K562 (cell line): Measurements from ENCODE around the gene RALGPS1. TPM values are rescaled to one million over a fixed set of nuclear protein-coding genes. Genes with fewer than 3 reads are reported as not detected.

ENCODE experiments used
- ATAC-seq: fragments of 200-7000 bp; cut with Tn5 transposase; 3 replicates; pipeline ENCODE4 v1.9.1; 2020; ENCODE audit warnings: moderate library complexity
- BruUV-seq: library from RNA; stranded (reverse); fragments of 400-500 nt; replicated peaks from 2 replicates; lab custom pipeline; 2021; lab: Mats Ljungman, UMichigan
- CTCF ChIA-PET: fragments of 300-600 bp; formaldehyde crosslinking; extraction: SDS; loops from one replicate; lab custom pipeline; 2021; ENCODE audit warnings: low intra/inter-chr PET ratio; lab: Yijun Ruan, JAX
- POLR2A ChIA-PET: fragments of 300-600, 350-650 bp; sonication (Branson Sonifier 250); formaldehyde crosslinking; extraction: SDS; loops from one replicate; lab custom pipeline; 2021; ENCODE audit warnings: antibody characterized with exemption, inconsistent platforms; lab: Yijun Ruan, JAX
- DNase-seq, 4 experiments: peaks; one replicate each; pipeline versions ENCODE4 v3.0.0 to v3.0.0-alpha.2; 2011 to 2018; ENCODE audit warnings: low spot score in 3 of 4, mixed read lengths in 3 of 4; ENCODE audit errors: extremely low read depth in 1 of 4
- FAIRE-seq: peaks from 2 replicates; lab custom pipeline; 2011; peaks lifted over from hg19 to GRCh38; lab: Jason Lieb, UNC
- H2AFZ ChIP-seq: 2 replicates; pipeline ENCODE4 v1.6.0; 2011; ENCODE audit warnings: low read depth, low read length, control low read depth, inconsistent platforms
- H3K27ac ChIP-seq: fragments of 200-600 bp; 3 replicates; pipeline ENCODE4 v1.8.0; 2011; ENCODE audit warnings: low read depth, mild to moderate bottlenecking, control low read depth, inconsistent platforms, low read length, moderate library complexity, mixed read lengths; ENCODE audit errors: extremely low read depth
- H3K27me3 ChIP-seq, 2 experiments: fragments of 300-600 bp in 1 of 2; 2 replicates in 1 of 2; 3 replicates in 1 of 2; pipeline versions ENCODE4 v1.6.0 to v1.8.0; 2011; ENCODE audit warnings: inconsistent platforms in 2 of 2, low read length in 2 of 2, mild to moderate bottlenecking in 1 of 2, mixed read lengths in 1 of 2, moderate library complexity in 1 of 2; ENCODE audit not compliant: control insufficient read depth in 2 of 2, insufficient read depth in 2 of 2
- H3K36me3 ChIP-seq: fragments of 300-600 bp; 3 replicates; pipeline ENCODE4 v1.8.0; 2011; ENCODE audit warnings: mild to moderate bottlenecking, low read length, inconsistent platforms; ENCODE audit not compliant: control insufficient read depth, insufficient read depth
- H3K4me1 ChIP-seq, 2 experiments: fragments of 200-600 bp in 1 of 2; replicated peaks in 1 of 2; 2 replicates in 1 of 2; 3 replicates in 1 of 2; pipeline versions ENCODE4 v1.5.1 to v1.8.0; 2011; ENCODE audit warnings: inconsistent platforms in 2 of 2, low read length in 2 of 2, mild to moderate bottlenecking in 1 of 2, mixed read lengths in 1 of 2, moderate library complexity in 1 of 2; ENCODE audit not compliant: control insufficient read depth in 2 of 2, insufficient read depth in 2 of 2
- H3K4me2 ChIP-seq: 2 replicates; pipeline ENCODE4 v1.6.1; 2011; ENCODE audit warnings: low read length, control low read depth, inconsistent platforms, mixed read lengths; ENCODE audit not compliant: insufficient read depth
- H3K4me3 ChIP-seq: fragments of 200-600 bp; sonication (generic), shearing (Covaris generic); 2 replicates; pipeline ENCODE4 v1.5.1; 2016; ENCODE audit warnings: control low read depth, inconsistent platforms
- H3K79me2 ChIP-seq: fragments of 200-600 bp; 3 replicates; pipeline ENCODE4 v1.8.0; 2011; ENCODE audit warnings: low read length, inconsistent platforms; ENCODE audit not compliant: control insufficient read depth, insufficient read depth
- H3K9ac ChIP-seq, 2 experiments: 2 replicates each; pipeline versions ENCODE4 v1.6.0 to v1.6.1; 2011; ENCODE audit warnings: low read depth in 2 of 2, low read length in 2 of 2, control low read depth in 1 of 2, inconsistent platforms in 1 of 2, mild to moderate bottlenecking in 1 of 2, mixed read lengths in 1 of 2; ENCODE audit not compliant: insufficient read depth in 1 of 2
- H3K9me1 ChIP-seq: one replicate; pipeline ENCODE4 v1.6.0; 2011; ENCODE audit warnings: inconsistent platforms, mild to moderate bottlenecking, low read length, moderate library complexity; ENCODE audit not compliant: control insufficient read depth, insufficient read depth
- H3K9me3 ChIP-seq: replicated peaks from 2 replicates; pipeline ENCODE4 v1.5.1; 2011; ENCODE audit warnings: low read depth, low read length, inconsistent platforms; ENCODE audit not compliant: control insufficient read depth, insufficient read depth
- H4K20me1 ChIP-seq: replicated peaks from 2 replicates; pipeline ENCODE4 v1.6.1; 2011; ENCODE audit warnings: low read length, inconsistent platforms, mixed read lengths; ENCODE audit not compliant: control insufficient read depth, insufficient read depth
- ADNP ChIP-seq: fragments of 200-800 bp; sonication (Bioruptor generic); IDR thresholded peaks from 2 replicates; pipeline ENCODE4 v1.6.1; 2016; ENCODE audit warnings: missing genetic modification characterization, missing compliant biosample characterization
- FOSL1 ChIP-seq: fragments of 200-800 bp; sonication (Bioruptor generic); conservative IDR thresholded peaks from 2 replicates; pipeline ENCODE4 v1.6.1; 2016; ENCODE audit warnings: missing genetic modification characterization, missing compliant biosample characterization
- GATA2 ChIP-seq: sonication (generic); formaldehyde crosslinking; IDR thresholded peaks from 2 replicates; pipeline ENCODE4 v1.4.0; 2020; ENCODE audit warnings: mild to moderate bottlenecking, missing genetic modification reagents
- HINFP ChIP-seq: fragments of 450-650 bp; conservative IDR thresholded peaks from 2 replicates; pipeline ENCODE4 v1.6.1; 2016; ENCODE audit warnings: missing genetic modification characterization, low read depth, mild to moderate bottlenecking, control low read depth, missing compliant biosample characterization
- KLF13 ChIP-seq: fragments of 450-650 bp; IDR thresholded peaks from 2 replicates; pipeline ENCODE4 v1.6.1; 2016; ENCODE audit warnings: missing genetic modification characterization, low read depth, mild to moderate bottlenecking, missing compliant biosample characterization, moderate library complexity, borderline replicate concordance
- MCM2 ChIP-seq: fragments of 450-650 bp; IDR thresholded peaks from 2 replicates; pipeline ENCODE4 v1.6.1; 2017; ENCODE audit warnings: low read depth, mild to moderate bottlenecking
- NELFE ChIP-seq: IDR thresholded peaks from 2 replicates; pipeline ENCODE4 v1.6.1; 2011; ENCODE audit warnings: mild to moderate bottlenecking; ENCODE audit not compliant: insufficient read depth, insufficient read length
- NR2C2 ChIP-seq, 2 experiments: fragments of 200-800 bp in 1 of 2; sonication (Bioruptor generic) in 1 of 2; sonication (generic) in 1 of 2; formaldehyde crosslinking in 1 of 2; IDR thresholded peaks; 2 replicates each; pipeline versions ENCODE4 v1.6.1 to v1.8.0; 2016 to 2022; ENCODE audit warnings: mild to moderate bottlenecking in 1 of 2, missing compliant biosample characterization in 1 of 2, missing genetic modification characterization in 1 of 2, missing genetic modification reagents in 1 of 2
- PML ChIP-seq: IDR thresholded peaks from 2 replicates; pipeline ENCODE4 v1.6.1; 2012; ENCODE audit warnings: low read length, inconsistent platforms
- ZNF584 ChIP-seq: fragments of 200-800 bp; sonication (Bioruptor generic); IDR thresholded peaks from 2 replicates; pipeline ENCODE4 v1.6.1; 2016; ENCODE audit warnings: low read depth, mild to moderate bottlenecking, missing genetic modification characterization, missing compliant biosample characterization
- WGBS: fragments of 100-300 bp; shearing (Covaris generic); methylation state at CpG from one replicate; pipeline ENCODE4 v1.1.6; 2016; ENCODE audit warnings: low coverage, mixed read lengths; ENCODE audit not compliant: insufficient coverage; ENCODE audit errors: missing lambda C conversion rate; 5-methylcytosine and 5-hydroxymethylcytosine counted together
- in situ Hi-C: fragments of 300-500 bp; cut with MboI; formaldehyde crosslinking; loops from 4 replicates; pipeline ENCODE4 v1.15.0; 2018; ENCODE audit warnings: inconsistent platforms, mixed read lengths
- intact Hi-C: fragments of 100-400 bp; cut with micrococcal nuclease; formaldehyde crosslinking; loops from 2 replicates; pipeline ENCODE4 v1.14.2; 2022
- polyA plus RNA-seq, 8 experiments: library from polyadenylated mRNA; depleted of rRNA in 4 of 8; stranded (reverse) in 5 of 8; unstranded in 3 of 8; fragments of >200 nt; fragmentation: Nextera tagmentation in 2 of 8; fragmentation: Illumina TruSeq in 1 of 8; extraction: Ambion mirVana in 2 of 8; extraction: Trizol in 1 of 8; gene quantifications; 2 replicates each; pipeline versions ENCODE4 v1.2.1 to v1.2.3, GENCODE V29; 2011 to 2014; ENCODE audit warnings: inconsistent platforms in 1 of 8, missing spikeins in 1 of 8
- total RNA-seq, 7 experiments: library from RNA; depleted of rRNA in 6 of 7; stranded (reverse); fragments of >200 nt in 6 of 7; fragmentation: Illumina TruSeq in 2 of 7; extraction: Trizol in 2 of 7; gene quantifications; 2 replicates each; pipeline versions ENCODE4 v1.2.1 to v1.2.3, GENCODE V29; 2011 to 2021; ENCODE audit warnings: low replicate concordance in 1 of 7
- TF ChIP-seq, protein P1 (sequence below): fragments of 200-800 bp; sonication (Bioruptor generic); IDR thresholded peaks from 2 replicates; pipeline ENCODE4 v1.6.1; 2017; ENCODE audit warnings: missing genetic modification characterization, missing compliant biosample characterization

Gene RALGPS1
- total and polyA plus RNA-seq, 9 of the 15 experiments (the other 6 are each of a cell fraction or from before 2014, with no cell fraction given): 0.04 to 2.6 (median 1.5) TPM

- Histone ChIP-seq H3K9ac (no peak overlapping the region), H3K9me1 (no peaks in the 10 kb centered on the region), H3K4me1 (no peaks in the 10 kb centered on the region; a peak in 2 of 5 replicates), H3K4me3 (no peak overlapping the region), H3K4me2 (no peak overlapping the region), H3K79me2 (no peaks in the 10 kb centered on the region), H2AFZ (no peak overlapping the region), H3K27ac (no peak overlapping the region), H3K36me3 (no peaks in the 10 kb centered on the region), H3K9me3 (no peaks in the 10 kb centered on the region), H3K27me3 (peaks cover 0 to 2% of the 10 kb centered on the region in 2 experiments; a peak in 1 of 5 replicates), H4K20me1 (no peaks in the 10 kb centered on the region)
- ChIA-PET CTCF (no interaction called here), POLR2A (interaction anchor here (1.8 kb wide), 1 partner anchor 12 kb away, joined by 5 read pairs; no protein-coding TSS in a partner anchor)
- 45% methylated on average over 10 of the region's 10 CpGs for WGBS
- intact Hi-C loops: no loop called here
- FAIRE-seq (no peak), ATAC-seq (no peak), DNase-seq (no peak)
- no TSS peak for BruUV-seq
- TF ChIP-seq ZNF584 (CRISPR knock-in tag): 0 out of 2 replicates have a peak, but pooled peaks have one; percentile 38
- no peak for TF ChIP-seq NR2C2 (CRISPR knock-in tag; IDR thresholded peaks at IDR 0.05)
- peak; percentile 37; the same call in 1 of the 2 replicates for TF ChIP-seq NR2C2 (tag; IDR thresholded peaks at IDR 0.05)
- TF ChIP-seq PML: no peak
- TF ChIP-seq HINFP (tag): 0 out of 2 replicates have a peak, but pooled peaks have one; percentile 18
- peak; percentile 49; the same call in 1 of the 2 replicates for TF ChIP-seq GATA2 (CRISPR knock-in tag)
- TF ChIP-seq NELFE: no peak
- peak; percentile 59; the same call in 1 of the 2 replicates for TF ChIP-seq ADNP (tag)
- TF ChIP-seq, protein P1, sequence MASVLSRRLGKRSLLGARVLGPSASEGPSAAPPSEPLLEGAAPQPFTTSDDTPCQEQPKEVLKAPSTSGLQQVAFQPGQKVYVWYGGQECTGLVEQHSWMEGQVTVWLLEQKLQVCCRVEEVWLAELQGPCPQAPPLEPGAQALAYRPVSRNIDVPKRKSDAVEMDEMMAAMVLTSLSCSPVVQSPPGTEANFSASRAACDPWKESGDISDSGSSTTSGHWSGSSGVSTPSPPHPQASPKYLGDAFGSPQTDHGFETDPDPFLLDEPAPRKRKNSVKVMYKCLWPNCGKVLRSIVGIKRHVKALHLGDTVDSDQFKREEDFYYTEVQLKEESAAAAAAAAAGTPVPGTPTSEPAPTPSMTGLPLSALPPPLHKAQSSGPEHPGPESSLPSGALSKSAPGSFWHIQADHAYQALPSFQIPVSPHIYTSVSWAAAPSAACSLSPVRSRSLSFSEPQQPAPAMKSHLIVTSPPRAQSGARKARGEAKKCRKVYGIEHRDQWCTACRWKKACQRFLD (CRISPR knock-in tag): 0 out of 2 replicates have a peak, but pooled peaks have one; percentile 40
- no peak for TF ChIP-seq KLF13 (tag)
- peak; percentile 80 for TF ChIP-seq FOSL1
- no peak for TF ChIP-seq MCM2
- in situ Hi-C loops: no loop called here
Measured at GRCh38 chr9:126973651-126974529, 59.3 kb downstream of the RALGPS1 start.
